Mesenchymal stem cell (in vitro differentiated cells and primary cell): Measurements from ENCODE around the gene SKIC8.

Experiments
- DNase-seq: peaks from one replicate; pipeline ENCODE4 v3.0.0-alpha.2; 2013
- H2AFZ ChIP-seq: one replicate; pipeline ENCODE4 v1.6.1; 2013; ENCODE audit warnings: low read depth, mild to moderate bottlenecking, control low read depth, inconsistent platforms, low read length, moderate library complexity
- H2AK5ac ChIP-seq: 2 replicates; pipeline ENCODE4 v1.6.1; 2013; ENCODE audit warnings: low read length, moderate library complexity, mild to moderate bottlenecking, inconsistent platforms; ENCODE audit not compliant: severe bottlenecking
- H2BK120ac ChIP-seq: one replicate; pipeline ENCODE4 v1.6.1; 2013; ENCODE audit warnings: low read depth, mild to moderate bottlenecking, inconsistent platforms, low read length, moderate library complexity
- H2BK12ac ChIP-seq, 2 experiments: one replicate each; pipeline ENCODE4 v1.6.1; 2013; ENCODE audit warnings: inconsistent platforms in 2 of 2, low read length in 2 of 2, mild to moderate bottlenecking in 2 of 2, moderate library complexity in 2 of 2, control low read depth in 1 of 2
- H2BK15ac ChIP-seq: one replicate; pipeline ENCODE4 v1.6.1; 2013; ENCODE audit warnings: mild to moderate bottlenecking, low read depth, inconsistent platforms; ENCODE audit not compliant: poor library complexity, severe bottlenecking
- H2BK5ac ChIP-seq: 2 replicates; pipeline ENCODE4 v1.6.1; 2013; ENCODE audit warnings: low read depth, mild to moderate bottlenecking, low read length, control low read depth, inconsistent platforms; ENCODE audit not compliant: poor library complexity, severe bottlenecking
- H3K14ac ChIP-seq, 2 experiments: one replicate each; pipeline ENCODE4 v1.6.1; 2013; ENCODE audit warnings: inconsistent platforms in 2 of 2, low read length in 2 of 2, control low read depth in 1 of 2, mild to moderate bottlenecking in 1 of 2, moderate library complexity in 1 of 2
- H3K18ac ChIP-seq, 2 experiments: one replicate each; pipeline ENCODE4 v1.6.1; 2013; ENCODE audit warnings: inconsistent platforms in 2 of 2, low read length in 2 of 2, control low read depth in 1 of 2, low read depth in 1 of 2, mild to moderate bottlenecking in 1 of 2
- H3K23ac ChIP-seq, 2 experiments: one replicate each; pipeline ENCODE4 v1.6.1; 2013; ENCODE audit warnings: inconsistent platforms in 2 of 2, low read length in 2 of 2, mild to moderate bottlenecking in 2 of 2, moderate library complexity in 2 of 2, control low read depth in 1 of 2
- H3K27ac ChIP-seq: 2 replicates; pipeline ENCODE4 v1.5.1; 2013; ENCODE audit warnings: mild to moderate bottlenecking, moderate library complexity, low read length, control low read depth, inconsistent platforms; ENCODE audit not compliant: poor library complexity, severe bottlenecking
- H3K27me3 ChIP-seq, 2 experiments: 2 replicates each; pipeline versions ENCODE4 v1.6.1 to v1.7.0; 2013; ENCODE audit warnings: low read length in 2 of 2, mild to moderate bottlenecking in 2 of 2, moderate library complexity in 2 of 2, control low read depth in 1 of 2, inconsistent platforms in 1 of 2; ENCODE audit not compliant: control insufficient read depth in 1 of 2, insufficient read depth in 1 of 2
- H3K36me3 ChIP-seq, 2 experiments: 2 replicates each; pipeline versions ENCODE4 v1.6.1 to v1.7.0; 2013; ENCODE audit warnings: low read length in 2 of 2, control low read depth in 1 of 2, inconsistent platforms in 1 of 2, low read depth in 1 of 2, mild to moderate bottlenecking in 1 of 2; ENCODE audit not compliant: insufficient read depth in 2 of 2, control insufficient read depth in 1 of 2
- H3K4ac ChIP-seq, 2 experiments: one replicate each; pipeline ENCODE4 v1.6.1; 2013; ENCODE audit warnings: inconsistent platforms in 2 of 2, low read length in 2 of 2, mild to moderate bottlenecking in 2 of 2, moderate library complexity in 2 of 2, control low read depth in 1 of 2, low read depth in 1 of 2
- H3K4me1 ChIP-seq: 2 replicates; pipeline ENCODE4 v1.6.1; 2013; ENCODE audit warnings: low read depth, low read length, control low read depth; ENCODE audit not compliant: control insufficient read depth, insufficient read depth
- H3K4me2 ChIP-seq: 2 replicates; pipeline ENCODE4 v1.6.1; 2013; ENCODE audit warnings: low read length, mild to moderate bottlenecking, inconsistent platforms; ENCODE audit not compliant: poor library complexity, severe bottlenecking
- H3K4me3 ChIP-seq, 2 experiments: 2 replicates each; pipeline versions ENCODE4 v1.5.1 to v1.7.0; 2013; ENCODE audit warnings: low read length in 2 of 2, mild to moderate bottlenecking in 2 of 2, control low read depth in 1 of 2, low read depth in 1 of 2; ENCODE audit not compliant: insufficient read depth in 1 of 2
- H3K79me1 ChIP-seq: replicated peaks from 2 replicates; pipeline ENCODE4 v1.6.1; 2013; ENCODE audit warnings: mild to moderate bottlenecking, control low read depth, low read length, inconsistent platforms; ENCODE audit not compliant: poor library complexity, severe bottlenecking
- H3K9ac ChIP-seq: 2 replicates; pipeline ENCODE4 v1.7.0; 2013; ENCODE audit warnings: mild to moderate bottlenecking, low read length, moderate library complexity
- H3K9me3 ChIP-seq: 2 replicates; pipeline ENCODE4 v1.7.0; 2013; ENCODE audit warnings: mild to moderate bottlenecking, low read length; ENCODE audit not compliant: control insufficient read depth
- H4K8ac ChIP-seq: one replicate; pipeline ENCODE4 v1.6.1; 2013; ENCODE audit warnings: inconsistent platforms, mild to moderate bottlenecking, low read length, moderate library complexity
- H4K91ac ChIP-seq: one replicate; pipeline ENCODE4 v1.6.1; 2013; ENCODE audit warnings: mild to moderate bottlenecking, low read length, inconsistent platforms
- WGBS: methylation state at CpG from one replicate; pipeline ENCODE4 v1.1.7; 2013; ENCODE audit warnings: mixed read lengths; 5-methylcytosine and 5-hydroxymethylcytosine counted together

Gene SKIC8

GRCh38 chr15:78334845-78335244 is 35.4 kb upstream of the SKIC8 start:
- 76% methylated on average over 3 of the region's 3 CpGs for WGBS
- no peak overlapping the region for H2BK120ac ChIP-seq
- no peak overlapping the region for H4K8ac ChIP-seq
- H3K9me3 ChIP-seq = no peaks in the 10 kb centered on the region
- H3K27me3 ChIP-seq = peaks cover 56 to 61% of the 10 kb centered on the region in 2 experiments
- DNase-seq = no peak
- peaks cover 2% of the 10 kb centered on the region for H3K4me1 ChIP-seq
- H3K18ac ChIP-seq = no peak overlapping the region
- no peak overlapping the region for H2BK5ac ChIP-seq
- H3K79me1 ChIP-seq = no peaks in the 10 kb centered on the region
- no peak overlapping the region for H2AFZ ChIP-seq
- no peak overlapping the region for H3K23ac ChIP-seq
- H3K36me3 ChIP-seq = no peaks in the 10 kb centered on the region
- no peak overlapping the region for H3K4ac ChIP-seq
- H2BK12ac ChIP-seq = no peak overlapping the region
- H4K91ac ChIP-seq = no peak overlapping the region
- H3K4me3 ChIP-seq = no peak overlapping the region
- no peak overlapping the region for H2AK5ac ChIP-seq
- no peak overlapping the region for H3K4me2 ChIP-seq
- no peak overlapping the region for H2BK15ac ChIP-seq
- no peak overlapping the region for H3K27ac ChIP-seq
- no peak overlapping the region for H3K9ac ChIP-seq
- no peak overlapping the region for H3K14ac ChIP-seq

GRCh38 chr15:78329625-78330024 is 30.2 kb upstream of the SKIC8 start:
- no peak overlapping the region for H3K18ac ChIP-seq
- no peak overlapping the region for H2AFZ ChIP-seq
- DNase-seq = no peak
- no peak overlapping the region for H3K23ac ChIP-seq
- H2BK15ac ChIP-seq = no peak overlapping the region
- H4K91ac ChIP-seq = no peak overlapping the region
- 53% methylated on average over 4 of the region's 4 CpGs for WGBS
- peaks cover 6% of the 10 kb centered on the region for H3K4me1 ChIP-seq
- no peak overlapping the region for H2BK5ac ChIP-seq
- H3K4me2 ChIP-seq = no peak overlapping the region
- no peak overlapping the region for H3K4me3 ChIP-seq
- no peak overlapping the region for H2BK120ac ChIP-seq
- no peak overlapping the region for H2AK5ac ChIP-seq
- H3K27ac ChIP-seq = no peak overlapping the region
- H4K8ac ChIP-seq = no peak overlapping the region
- H3K79me1 ChIP-seq = no peaks in the 10 kb centered on the region
- H3K9me3 ChIP-seq = no peaks in the 10 kb centered on the region
- H3K14ac ChIP-seq = no peak overlapping the region
- H2BK12ac ChIP-seq = no peak overlapping the region
- peaks cover 10 to 13% of the 10 kb centered on the region in 2 experiments for H3K27me3 ChIP-seq
- no peak overlapping the region for H3K4ac ChIP-seq
- H3K9ac ChIP-seq = no peak overlapping the region
- H3K36me3 ChIP-seq = no peaks in the 10 kb centered on the region

GRCh38 chr15:78327466-78327865 is 28.1 kb upstream of the SKIC8 start:
- Histone ChIP-seq H3K18ac (no peak overlapping the region), H3K27ac (no peak overlapping the region), H2BK5ac (no peak overlapping the region), H4K8ac (no peak overlapping the region), H3K14ac (no peak overlapping the region), H3K4me3 (no peak overlapping the region), H2BK12ac (no peak overlapping the region), H4K91ac (no peak overlapping the region), H3K36me3 (no peaks in the 10 kb centered on the region), H2BK15ac (no peak overlapping the region), H3K9me3 (no peaks in the 10 kb centered on the region), H3K4me2 (no peak overlapping the region), H3K27me3 (peaks cover 3 to 5% of the 10 kb centered on the region in 2 experiments), H3K4me1 (peaks cover 14% of the 10 kb centered on the region), H3K79me1 (no peaks in the 10 kb centered on the region), H2AK5ac (no peak overlapping the region), H3K4ac (no peak overlapping the region), H2BK120ac (no peak overlapping the region), H3K23ac (no peak overlapping the region), H3K9ac (no peak overlapping the region), H2AFZ (no peak overlapping the region)
- WGBS = 88% methylated on average over 1 of the region's 1 CpG
- no peak for DNase-seq

- Histone ChIP-seq H2BK15ac (no peak overlapping the region), H3K4me3 (no peak overlapping the region), H3K4me1 (peaks cover 25% of the 10 kb centered on the region), H3K23ac (no peak overlapping the region), H3K4me2 (no peak overlapping the region), H2AK5ac (no peak overlapping the region), H3K27me3 (no peaks in the 10 kb centered on the region), H3K27ac (no peak overlapping the region), H3K4ac (no peak overlapping the region), H2BK12ac (no peak overlapping the region), H2AFZ (no peak overlapping the region), H2BK5ac (no peak overlapping the region), H2BK120ac (no peak overlapping the region), H3K79me1 (no peaks in the 10 kb centered on the region), H3K36me3 (no peaks in the 10 kb centered on the region), H3K9ac (no peak overlapping the region), H4K8ac (no peak overlapping the region), H3K14ac (no peak overlapping the region), H4K91ac (no peak overlapping the region), H3K9me3 (no peaks in the 10 kb centered on the region), H3K18ac (no peak overlapping the region)
- DNase-seq = no peak
- WGBS = 78% methylated on average over 6 of the region's 7 CpGs
Measured at GRCh38 chr15:78325092-78325843, 25.9 kb upstream of the SKIC8 start.
